Measurements from ENCODE around the gene SPIB.
A peak's percentile ranks its signal among the peaks of the same experiment; 100 is the strongest.

The SPIB gene

DNA sequence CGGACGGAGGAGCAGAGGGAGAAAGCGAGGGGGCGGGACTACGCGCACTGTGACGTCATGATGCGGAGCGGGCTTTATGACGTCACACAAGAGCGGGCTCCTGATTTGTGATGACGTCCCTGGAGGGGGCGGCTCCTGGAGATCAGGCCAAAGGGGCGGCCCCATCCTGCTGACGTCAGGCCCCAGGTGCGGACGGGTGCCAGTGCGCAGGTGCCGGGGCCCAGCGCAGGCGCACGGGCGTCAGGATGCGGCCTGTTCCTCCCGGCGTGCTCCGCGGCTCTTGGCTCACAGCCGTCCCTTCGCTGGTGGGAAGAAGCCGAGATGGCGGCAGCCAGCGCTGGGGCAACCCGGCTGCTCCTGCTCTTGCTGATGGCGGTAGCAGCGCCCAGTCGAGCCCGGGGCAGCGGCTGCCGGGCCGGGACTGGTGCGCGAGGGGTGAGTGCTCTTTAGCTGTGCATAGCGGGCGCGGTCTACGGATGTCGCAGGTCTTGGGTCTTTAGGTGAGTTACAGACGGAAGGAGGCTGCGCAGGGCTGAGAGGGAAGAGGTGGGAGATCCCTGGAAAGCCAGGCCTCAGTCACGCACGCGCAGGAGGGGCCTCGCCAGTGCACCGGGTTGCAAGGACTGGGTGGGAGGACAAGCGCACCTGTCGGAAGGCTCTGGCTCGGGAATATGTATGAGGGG lies 57.6 kb downstream of the SPIB start, which contains the start of the genes EMC10 and GARIN5A:
TSS of gene EMC10 (plus strand) at position 284 of the 683 bp plus-strand sequence. CDS start at position 322, 38 bp downstream.
TSS of gene GARIN5A (minus strand) at position 625 of the 683 bp plus-strand sequence. CDS start at position 165, 460 bp downstream.
- DNase-seq (ENCODE audit: insufficient read length, low spot score) (peak; percentile 100), FAIRE-seq (peak; percentile 91)
- TF ChIP-seq POLR2A (IDR thresholded peaks at IDR 0.05; ENCODE audit: low read depth, low read length), result peak; percentile 97
- TF ChIP-seq POU2F2 (IDR thresholded peaks at IDR 0.05; ENCODE audit: low read depth, low read length), result peak; percentile 81
- peak; percentile 98 for TF ChIP-seq POLR2AphosphoS5 (IDR thresholded peaks at IDR 0.05; ENCODE audit: low read depth, low read length)
- peak; percentile 92 for TF ChIP-seq TAF1 (IDR thresholded peaks at IDR 0.05; ENCODE audit: low read depth, low read length)
- TF ChIP-seq PAX5 (IDR thresholded peaks at IDR 0.05; ENCODE audit: insufficient read depth, low read length, severe bottlenecking), result no peak
- TF ChIP-seq SPI1 (IDR thresholded peaks at IDR 0.05; ENCODE audit: low read depth, low read length), result 0 out of 2 replicates have a peak, but pooled peaks have one; percentile 20

DNA sequence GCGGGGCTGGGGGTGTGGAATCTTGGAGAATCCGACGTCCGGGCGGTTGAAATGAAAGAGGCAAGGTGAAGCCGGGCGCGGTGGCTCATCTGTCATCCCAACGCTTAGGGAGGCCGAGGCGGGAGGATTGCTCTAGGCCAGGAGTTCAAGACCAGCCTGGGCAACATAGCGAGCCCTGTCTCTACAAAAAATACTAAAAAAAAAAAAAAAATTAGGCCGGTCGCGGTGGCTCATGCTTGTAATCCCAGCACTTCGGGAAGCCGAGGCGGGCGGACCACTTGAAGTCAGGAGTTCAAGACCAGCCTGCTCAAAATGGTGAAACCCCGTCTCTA lies 58.1 kb downstream of the SPIB start:
- FAIRE-seq (no peak), DNase-seq (ENCODE audit: insufficient read length, low spot score) (no peak)

DNA sequence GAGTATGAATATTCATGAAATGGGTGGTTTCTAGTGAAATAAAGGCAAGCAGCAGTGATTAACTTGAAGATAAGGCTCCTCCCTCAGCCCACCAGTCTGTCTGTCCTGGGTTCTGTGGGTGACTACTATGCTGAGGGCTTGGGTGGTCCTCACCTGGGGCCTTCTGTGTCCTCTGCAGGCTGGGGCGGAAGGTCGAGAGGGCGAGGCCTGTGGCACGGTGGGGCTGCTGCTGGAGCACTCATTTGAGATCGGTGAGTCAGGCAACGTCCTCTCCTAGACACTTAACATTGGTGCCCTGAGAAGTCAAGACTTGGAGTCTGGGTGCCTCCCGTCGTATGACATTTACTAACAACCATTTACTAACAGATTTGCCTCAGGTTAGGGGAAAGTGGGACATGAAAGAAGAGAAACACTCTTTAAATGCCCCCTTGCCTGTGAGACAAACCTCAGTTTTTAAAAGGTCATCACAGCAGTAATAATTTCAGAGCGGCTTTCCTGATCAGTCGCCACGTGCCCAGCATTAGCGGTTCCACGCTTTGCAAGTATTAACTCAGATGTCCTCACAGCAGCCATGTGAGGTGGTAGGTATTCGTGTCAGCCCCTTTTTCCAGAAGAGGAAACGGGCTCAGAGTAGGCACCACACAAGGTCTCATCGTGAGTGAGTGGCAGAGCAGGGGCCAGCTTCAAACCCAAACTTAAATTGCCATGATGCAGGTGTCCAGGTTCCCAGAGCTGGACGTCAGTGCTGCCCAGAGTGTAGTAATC lies 59.2 kb downstream of the SPIB start:
- TF ChIP-seq TAF1 (IDR thresholded peaks at IDR 0.05; ENCODE audit: low read depth, low read length) (no peak), SPI1 (IDR thresholded peaks at IDR 0.05; ENCODE audit: low read depth, low read length) (no peak), POLR2AphosphoS5 (IDR thresholded peaks at IDR 0.05; ENCODE audit: low read depth, low read length) (no peak), POLR2A (IDR thresholded peaks at IDR 0.05; ENCODE audit: low read depth, low read length) (no peak), POU2F2 (IDR thresholded peaks at IDR 0.05; ENCODE audit: low read depth, low read length) (no peak), PAX5 (IDR thresholded peaks at IDR 0.05; ENCODE audit: insufficient read depth, low read length, severe bottlenecking) (no peak)
- DNase-seq (ENCODE audit: insufficient read length, low spot score) (no peak), FAIRE-seq (no peak)

More for the DNA sequence above, 58.1 kb downstream of the SPIB start:
- TF ChIP-seq POLR2A (IDR thresholded peaks at IDR 0.05; ENCODE audit: low read depth, low read length) (no peak), POU2F2 (IDR thresholded peaks at IDR 0.05; ENCODE audit: low read depth, low read length) (no peak), SPI1 (IDR thresholded peaks at IDR 0.05; ENCODE audit: low read depth, low read length) (no peak), TAF1 (IDR thresholded peaks at IDR 0.05; ENCODE audit: low read depth, low read length) (no peak), POLR2AphosphoS5 (IDR thresholded peaks at IDR 0.05; ENCODE audit: low read depth, low read length) (no peak), PAX5 (IDR thresholded peaks at IDR 0.05; ENCODE audit: insufficient read depth, low read length, severe bottlenecking) (no peak)

DNA sequence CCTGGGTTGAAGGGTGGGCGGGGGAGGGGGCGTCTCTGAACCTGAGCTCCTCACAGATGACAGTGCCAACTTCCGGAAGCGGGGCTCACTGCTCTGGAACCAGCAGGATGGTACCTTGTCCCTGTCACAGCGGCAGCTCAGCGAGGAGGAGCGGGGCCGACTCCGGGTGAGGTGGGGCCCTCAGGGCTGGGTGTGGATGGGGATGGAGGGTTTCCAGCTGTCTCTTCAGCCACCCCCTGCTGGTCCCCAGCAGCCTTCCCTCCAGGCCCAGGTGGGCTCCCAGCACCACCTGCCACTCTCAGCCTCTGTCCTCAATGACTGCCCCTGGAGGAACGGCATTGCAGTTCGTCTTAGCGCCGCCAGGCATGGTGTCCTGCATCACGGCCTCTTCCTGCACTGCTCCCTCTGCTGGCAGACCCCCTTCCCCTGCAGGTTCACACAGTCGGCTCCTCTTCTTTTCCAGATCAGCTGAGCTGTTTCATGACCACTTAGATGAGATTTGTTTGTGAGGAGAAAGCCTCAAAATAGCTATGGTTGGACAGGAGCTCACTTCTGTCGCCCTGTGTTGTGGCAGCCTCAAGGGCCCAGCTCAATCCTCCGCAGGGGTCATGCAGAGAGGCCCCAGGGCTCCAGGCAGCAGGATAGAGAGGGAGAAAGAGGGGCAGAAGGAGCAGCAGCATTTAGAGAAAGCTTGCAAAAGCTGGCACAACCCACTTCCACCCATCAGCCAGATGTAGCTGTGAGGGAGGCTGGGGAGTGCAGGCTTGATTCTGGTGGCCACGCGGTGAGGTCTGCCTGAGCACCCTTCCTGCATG lies 60.4 kb downstream of the SPIB start:
- TF ChIP-seq TAF1 (IDR thresholded peaks at IDR 0.05; ENCODE audit: low read depth, low read length), result no peak
- no peak for TF ChIP-seq PAX5 (IDR thresholded peaks at IDR 0.05; ENCODE audit: insufficient read depth, low read length, severe bottlenecking)
- TF ChIP-seq SPI1 (IDR thresholded peaks at IDR 0.05; ENCODE audit: low read depth, low read length), result no peak
- TF ChIP-seq POU2F2 (IDR thresholded peaks at IDR 0.05; ENCODE audit: low read depth, low read length), result no peak
- TF ChIP-seq POLR2AphosphoS5 (IDR thresholded peaks at IDR 0.05; ENCODE audit: low read depth, low read length), result no peak
- FAIRE-seq, result no peak
- no peak for DNase-seq (ENCODE audit: insufficient read length, low spot score)

DNA sequence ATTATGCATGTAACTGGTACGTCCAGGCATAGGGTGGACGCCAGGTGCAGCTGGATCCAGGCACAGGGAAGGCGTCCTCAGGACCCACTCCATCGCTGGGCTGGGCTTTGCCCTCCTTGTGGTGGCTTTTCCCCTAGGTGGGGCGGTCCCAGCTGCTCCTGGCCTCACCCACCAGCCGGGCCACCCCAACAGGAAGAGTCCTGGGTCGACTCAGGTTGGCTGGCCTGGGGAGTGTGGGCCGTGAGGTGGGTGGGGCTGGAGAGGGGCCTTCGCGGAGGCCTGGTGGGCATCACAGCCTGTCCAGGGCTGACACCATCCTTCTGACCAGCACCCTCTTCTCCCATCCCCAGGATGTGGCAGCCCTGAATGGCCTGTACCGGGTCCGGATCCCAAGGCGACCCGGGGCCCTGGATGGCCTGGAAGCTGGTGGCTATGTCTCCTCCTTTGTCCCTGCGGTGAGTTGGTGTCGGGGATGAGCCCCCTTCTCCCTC lies 61.1 kb downstream of the SPIB start:
- TF ChIP-seq POLR2A (IDR thresholded peaks at IDR 0.05; ENCODE audit: low read depth, low read length) (no peak), SPI1 (IDR thresholded peaks at IDR 0.05; ENCODE audit: low read depth, low read length) (no peak), POU2F2 (IDR thresholded peaks at IDR 0.05; ENCODE audit: low read depth, low read length) (no peak), TAF1 (IDR thresholded peaks at IDR 0.05; ENCODE audit: low read depth, low read length) (no peak), POLR2AphosphoS5 (IDR thresholded peaks at IDR 0.05; ENCODE audit: low read depth, low read length) (no peak), PAX5 (IDR thresholded peaks at IDR 0.05; ENCODE audit: insufficient read depth, low read length, severe bottlenecking) (no peak)
- no peak for DNase-seq (ENCODE audit: insufficient read length, low spot score)
- FAIRE-seq, result no peak

DNA sequence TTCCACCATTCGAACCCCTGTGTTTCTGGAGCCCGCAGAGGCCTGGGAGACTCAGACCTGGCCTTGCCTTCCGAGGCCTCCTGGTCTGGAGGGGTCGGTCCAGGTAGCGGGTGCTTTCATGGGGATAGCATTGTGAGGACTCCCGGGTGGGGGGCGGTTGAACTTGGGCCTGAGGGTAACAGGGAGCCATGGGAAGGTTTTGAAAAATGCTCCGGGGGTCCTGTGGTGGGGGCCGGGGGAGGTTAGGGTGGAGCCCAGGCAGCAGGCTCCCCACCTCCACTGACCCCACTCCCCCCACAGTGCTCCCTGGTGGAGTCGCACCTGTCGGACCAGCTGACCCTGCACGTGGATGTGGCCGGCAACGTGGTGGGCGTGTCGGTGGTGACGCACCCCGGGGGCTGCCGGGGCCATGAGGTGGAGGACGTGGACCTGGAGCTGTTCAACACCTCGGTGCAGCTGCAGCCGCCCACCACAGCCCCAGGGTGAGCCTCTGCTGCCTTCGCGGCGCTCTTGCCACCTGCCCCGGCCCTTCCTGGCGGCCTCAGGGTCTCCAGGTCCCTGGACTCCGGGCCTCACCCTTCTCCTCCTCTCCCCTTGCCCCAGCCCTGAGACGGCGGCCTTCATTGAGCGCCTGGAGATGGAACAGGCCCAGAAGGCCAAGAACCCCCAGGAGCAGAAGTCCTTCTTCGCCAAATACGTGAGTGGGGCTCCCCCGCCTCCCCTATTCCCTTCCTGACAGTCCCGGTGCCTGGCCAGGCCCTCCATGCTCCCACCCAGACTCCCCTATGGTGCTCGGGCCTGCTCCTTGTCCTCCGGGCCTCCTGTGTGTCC lies 61.8 kb downstream of the SPIB start:
- DNase-seq (ENCODE audit: insufficient read length, low spot score), result no peak
- TF ChIP-seq TAF1 (IDR thresholded peaks at IDR 0.05; ENCODE audit: low read depth, low read length), result no peak
- no peak for TF ChIP-seq POU2F2 (IDR thresholded peaks at IDR 0.05; ENCODE audit: low read depth, low read length)
- no peak for TF ChIP-seq PAX5 (IDR thresholded peaks at IDR 0.05; ENCODE audit: insufficient read depth, low read length, severe bottlenecking)
- no peak for TF ChIP-seq POLR2A (IDR thresholded peaks at IDR 0.05; ENCODE audit: low read depth, low read length)
- no peak for TF ChIP-seq POLR2AphosphoS5 (IDR thresholded peaks at IDR 0.05; ENCODE audit: low read depth, low read length)
- TF ChIP-seq SPI1 (IDR thresholded peaks at IDR 0.05; ENCODE audit: low read depth, low read length), result no peak
- FAIRE-seq, result no peak

Data from GM12891 (cell line).